PC-9 (cell line): Measurements from ENCODE around the gene WNT9A.
"Not testable (repeated sequence)": the region's sequence is repeated elsewhere in the genome, so short reads cannot be mapped to it uniquely, and the experiment has no call there.

Experiments
- CTCF ChIP-seq: fragments of 200-600 bp; sonication (generic); conservative IDR thresholded peaks from 2 replicates; pipeline ENCODE4 v1.6.1; 2017; ENCODE audit warnings: mixed run types, antibody characterized with exemption, mild to moderate bottlenecking, moderate library complexity
- EZH2 ChIP-seq: fragments of 200-600 bp; sonication (generic); IDR thresholded peaks from 2 replicates; pipeline ENCODE4 v1.8.0; 2017; ENCODE audit warnings: antibody characterized with exemption, low read depth

DNA sequence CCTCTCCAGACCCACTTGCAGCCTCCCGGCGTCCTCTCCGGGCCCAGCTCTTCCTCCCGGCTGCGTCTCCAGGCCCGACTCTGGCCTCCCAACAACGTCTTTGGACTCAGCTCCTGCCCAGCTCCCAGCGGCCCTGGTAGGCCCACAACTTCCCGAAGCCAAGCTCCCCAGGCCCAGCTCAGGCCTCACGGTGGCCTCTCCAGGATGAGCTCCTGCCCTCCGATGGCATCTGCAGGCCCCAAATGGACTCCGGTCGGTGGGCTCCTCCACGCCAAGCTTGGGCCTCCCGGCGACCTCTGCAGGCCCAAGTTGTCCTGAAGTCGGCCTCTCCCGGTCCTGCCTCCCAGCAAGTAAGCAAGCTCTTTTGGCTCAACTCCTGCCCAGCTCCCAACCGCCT is 24.5 kb upstream of the WNT9A start:
- TF ChIP-seq EZH2, CTCF: not testable (repeated sequence)
